IPS-20b (cell line): Measurements from ENCODE around the gene NPW.

Source experiments
- H3K27ac ChIP-seq: one replicate; pipeline ENCODE4 v1.5.1; 2013; ENCODE audit warnings: low read length
- H3K27me3 ChIP-seq: 2 replicates; pipeline ENCODE4 v1.6.1; 2013; ENCODE audit warnings: mild to moderate bottlenecking, low read length, inconsistent platforms; ENCODE audit not compliant: insufficient read depth
- H3K36me3 ChIP-seq: 2 replicates; pipeline ENCODE4 v1.6.1; 2013; ENCODE audit warnings: low read depth, mild to moderate bottlenecking, inconsistent platforms, low read length, moderate library complexity; ENCODE audit not compliant: insufficient read depth
- H3K4me1 ChIP-seq: 2 replicates; pipeline ENCODE4 v1.6.1; 2013; ENCODE audit warnings: mild to moderate bottlenecking, control low read depth, inconsistent platforms, low read length, moderate library complexity; ENCODE audit not compliant: insufficient read depth
- H3K4me3 ChIP-seq: 2 replicates; pipeline ENCODE4 v1.5.1; 2013; ENCODE audit warnings: mild to moderate bottlenecking, low read length, inconsistent platforms
- H3K9ac ChIP-seq: 2 replicates; pipeline ENCODE4 v1.6.1; 2013; ENCODE audit warnings: low read depth, mild to moderate bottlenecking, inconsistent platforms, low read length, moderate library complexity
- H3K9me3 ChIP-seq: 2 replicates; pipeline ENCODE4 v1.6.1; 2013; ENCODE audit warnings: mild to moderate bottlenecking, low read depth, low read length, inconsistent platforms; ENCODE audit not compliant: insufficient read depth

NPW gene

GRCh38 chr16:2057438-2057837 is 37.9 kb downstream of the NPW start:
- Histone ChIP-seq H3K4me3 (no peak overlapping the region), H3K9ac (no peak overlapping the region), H3K27ac (no peak overlapping the region), H3K9me3 (no peaks in the 10 kb centered on the region), H3K27me3 (no peaks in the 10 kb centered on the region), H3K36me3 (peaks cover 18% of the 10 kb centered on the region; the same call in 1 of the 2 replicates), H3K4me1 (no peaks in the 10 kb centered on the region)

- H3K27me3 ChIP-seq: no peaks in the 10 kb centered on the region
- H3K9me3 ChIP-seq: no peaks in the 10 kb centered on the region
- no peaks in the 10 kb centered on the region for H3K4me1 ChIP-seq
- no peak overlapping the region for H3K4me3 ChIP-seq
- no peak overlapping the region for H3K27ac ChIP-seq
- no peak overlapping the region for H3K9ac ChIP-seq
- H3K36me3 ChIP-seq: peaks cover 12% of the 10 kb centered on the region; the same call in 1 of the 2 replicates
These were observed 38.8 kb downstream of the NPW start for GRCh38 chr16:2058420-2058819.

- H3K9ac ChIP-seq: no peak overlapping the region
- H3K9me3 ChIP-seq: no peaks in the 10 kb centered on the region
- H3K4me1 ChIP-seq: no peaks in the 10 kb centered on the region
- H3K36me3 ChIP-seq: peaks cover 9% of the 10 kb centered on the region; the same call in 1 of the 2 replicates
- no peak overlapping the region for H3K4me3 ChIP-seq
- no peaks in the 10 kb centered on the region for H3K27me3 ChIP-seq
- H3K27ac ChIP-seq: no peak overlapping the region
These were observed 39.3 kb downstream of the NPW start for GRCh38 chr16:2058872-2059271.

DNA sequence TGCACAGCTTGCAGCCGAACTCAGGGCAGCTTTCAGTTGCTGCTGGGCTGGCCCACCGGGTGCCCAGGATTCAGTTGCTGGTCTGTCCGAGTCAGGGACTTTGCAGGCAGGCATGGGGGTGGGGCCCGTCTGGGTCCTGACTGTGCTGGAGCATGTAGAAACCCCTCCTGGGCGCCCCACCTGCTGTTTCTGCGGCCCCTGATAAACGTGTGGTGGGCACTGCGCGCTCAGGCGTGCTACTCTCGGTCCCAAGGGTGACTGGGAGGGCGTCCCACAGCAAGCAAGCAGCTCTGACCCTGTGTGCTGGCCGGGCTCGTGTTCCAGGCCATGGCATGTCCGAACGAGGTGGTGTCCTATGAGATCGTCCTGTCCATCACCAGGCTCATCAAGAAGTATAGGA is 40.8 kb downstream of the NPW start:
- Histone ChIP-seq H3K4me3 (no peak overlapping the region), H3K27me3 (no peaks in the 10 kb centered on the region), H3K36me3 (peaks cover 9% of the 10 kb centered on the region; the same call in 1 of the 2 replicates), H3K9ac (no peak overlapping the region), H3K4me1 (no peaks in the 10 kb centered on the region), H3K27ac (no peak overlapping the region), H3K9me3 (no peaks in the 10 kb centered on the region)

GRCh38 chr16:2061023-2061422 is 41.4 kb downstream of the NPW start:
- H3K4me3 ChIP-seq: no peak overlapping the region
- H3K36me3 ChIP-seq: peaks cover 16% of the 10 kb centered on the region
- H3K27me3 ChIP-seq: no peaks in the 10 kb centered on the region
- no peak overlapping the region for H3K27ac ChIP-seq
- no peaks in the 10 kb centered on the region for H3K4me1 ChIP-seq
- H3K9me3 ChIP-seq: no peaks in the 10 kb centered on the region
- no peak overlapping the region for H3K9ac ChIP-seq

DNA sequence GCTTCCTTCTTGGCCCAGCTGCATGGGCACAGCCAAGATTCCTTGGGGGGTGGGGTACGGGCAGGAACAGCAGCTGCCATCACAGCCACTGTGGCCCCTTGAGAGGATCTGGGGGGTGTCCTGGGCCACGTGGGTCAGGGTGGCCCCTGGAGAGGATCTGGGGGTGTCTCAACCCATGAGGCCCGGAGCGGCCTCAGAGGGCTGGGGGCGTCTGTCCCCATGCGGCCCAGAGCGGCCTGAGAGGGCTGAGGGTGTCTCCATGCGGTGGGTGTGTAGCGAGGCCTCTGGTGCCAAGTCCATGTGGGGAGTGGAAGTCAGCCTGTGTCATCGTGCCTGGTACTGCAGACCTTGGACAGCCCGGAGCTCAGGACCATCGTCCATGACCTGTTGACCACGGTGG is 41.9 kb downstream of the NPW start:
- H3K36me3 ChIP-seq: peaks cover 20% of the 10 kb centered on the region

DNA sequence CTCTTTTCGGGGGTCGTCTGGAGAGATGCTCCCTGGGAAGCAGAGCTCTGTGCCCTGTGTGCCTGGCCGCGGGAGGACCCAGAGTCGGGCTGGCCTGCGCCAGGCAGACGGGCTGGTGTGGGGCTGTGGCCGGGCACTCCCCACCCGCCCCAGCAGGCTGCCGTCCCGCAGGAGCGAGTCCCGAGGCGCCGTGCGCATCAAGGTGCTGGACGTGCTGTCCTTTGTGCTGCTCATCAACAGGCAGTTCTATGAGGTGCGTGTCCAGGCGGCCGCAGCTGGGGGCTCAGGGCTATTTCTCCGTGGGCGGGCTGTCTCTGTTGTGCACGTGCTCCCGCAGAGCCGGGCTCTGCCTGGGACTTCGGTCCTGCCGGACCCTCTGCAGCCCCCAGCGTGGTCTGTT is 43.2 kb downstream of the NPW start:
- Histone ChIP-seq H3K36me3 (peaks cover 14% of the 10 kb centered on the region), H3K9me3 (no peaks in the 10 kb centered on the region), H3K4me1 (no peaks in the 10 kb centered on the region), H3K4me3 (no peak overlapping the region), H3K27ac (no peak overlapping the region), H3K9ac (no peak overlapping the region), H3K27me3 (no peaks in the 10 kb centered on the region)

More for the DNA sequence above, 41.9 kb downstream of the NPW start:
- Histone ChIP-seq H3K4me1 (no peaks in the 10 kb centered on the region), H3K27ac (no peak overlapping the region), H3K9me3 (no peaks in the 10 kb centered on the region), H3K9ac (no peak overlapping the region), H3K27me3 (no peaks in the 10 kb centered on the region), H3K4me3 (no peak overlapping the region)

DNA sequence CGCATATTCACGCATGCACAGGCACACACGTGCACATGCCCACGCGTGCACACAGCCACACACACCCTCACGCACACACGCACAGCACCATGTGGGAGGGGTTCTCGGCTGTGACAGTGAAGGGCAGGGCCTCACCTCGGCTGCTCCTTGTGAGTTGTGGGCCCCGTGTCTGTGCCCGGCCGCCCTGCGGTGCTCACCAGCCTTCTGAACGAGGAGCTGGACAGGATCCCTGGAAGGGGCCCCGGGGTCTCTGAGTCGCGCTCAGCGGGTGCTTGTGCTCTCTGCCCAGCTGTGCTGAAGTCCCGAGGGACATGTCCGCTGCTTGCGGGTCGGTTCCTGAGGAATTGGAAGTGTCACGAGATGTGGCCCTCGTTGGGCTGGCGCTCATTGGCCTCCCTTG is 44.3 kb downstream of the NPW start:
- peaks cover 18% of the 10 kb centered on the region for H3K36me3 ChIP-seq
- no peak overlapping the region for H3K27ac ChIP-seq
- H3K9ac ChIP-seq: no peak overlapping the region

GRCh38 chr16:2064368-2064945 is 44.9 kb downstream of the NPW start:
- no peak overlapping the region for H3K9ac ChIP-seq
- H3K27me3 ChIP-seq: no peaks in the 10 kb centered on the region
- no peaks in the 10 kb centered on the region for H3K4me1 ChIP-seq
- H3K9me3 ChIP-seq: no peaks in the 10 kb centered on the region
- no peak overlapping the region for H3K4me3 ChIP-seq
- H3K27ac ChIP-seq: no peak overlapping the region
- H3K36me3 ChIP-seq: peaks cover 21% of the 10 kb centered on the region

More for the DNA sequence above, 44.3 kb downstream of the NPW start:
- Histone ChIP-seq H3K27me3 (no peaks in the 10 kb centered on the region), H3K4me3 (no peak overlapping the region), H3K4me1 (no peaks in the 10 kb centered on the region), H3K9me3 (no peaks in the 10 kb centered on the region)

DNA sequence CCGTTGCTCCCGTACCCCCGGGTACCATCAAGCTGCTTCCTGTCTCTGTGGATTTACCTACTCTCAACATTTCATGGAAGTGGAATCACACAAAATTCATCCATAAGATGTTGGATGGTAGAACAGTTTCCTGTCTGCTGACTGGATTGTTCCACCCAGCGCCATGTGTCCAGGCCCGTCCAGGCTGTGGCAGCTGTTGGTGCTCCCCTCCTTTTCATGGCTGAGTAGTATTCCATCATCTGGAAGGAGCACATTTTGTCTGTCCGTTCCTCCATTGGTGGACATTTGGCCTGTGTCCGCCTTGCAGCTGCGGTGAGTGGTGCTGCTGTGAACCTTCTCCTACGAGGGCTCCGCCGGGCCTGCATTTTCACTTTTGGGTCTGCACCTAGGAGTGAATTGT is 46.6 kb downstream of the NPW start:
- Histone ChIP-seq H3K4me3 (no peak overlapping the region), H3K9ac (no peak overlapping the region), H3K9me3 (no peaks in the 10 kb centered on the region), H3K36me3 (peaks cover 25% of the 10 kb centered on the region), H3K4me1 (no peaks in the 10 kb centered on the region), H3K27me3 (no peaks in the 10 kb centered on the region), H3K27ac (no peak overlapping the region)
